K562 (cell line): ENCODE measurements around the gene GAB2. TPM values are rescaled to one million over a fixed set of nuclear protein-coding genes. Genes with fewer than 3 reads are reported as not detected.
A peak's percentile ranks its signal among the peaks of the same experiment; 100 is the strongest.

Source experiments
- BMI1 ChIP-seq: fragments of 150-350 bp; IDR thresholded peaks from 2 replicates; pipeline ENCODE4 v1.6.1; 2014; ENCODE audit warnings: low read length
- CTCF ChIP-seq, 3 experiments: IDR thresholded peaks in 2 of 3; conservative IDR thresholded peaks in 1 of 3; 2 replicates each; pipeline ENCODE4 v1.5.1; 2011 to 2012; ENCODE audit warnings: low read length in 3 of 3, mild to moderate bottlenecking in 3 of 3, control low read depth in 2 of 3, improper control_type of control experiment in 1 of 3, inconsistent platforms in 1 of 3, low read depth in 1 of 3, mixed read lengths in 1 of 3, moderate library complexity in 1 of 3; ENCODE audit not compliant: insufficient read depth in 2 of 3
- EWSR1 ChIP-seq: fragments of 450-650 bp; IDR thresholded peaks from 2 replicates; pipeline ENCODE4 v1.6.1; 2018; ENCODE audit warnings: borderline replicate concordance, mild to moderate bottlenecking, low read depth, moderate library complexity; ENCODE audit not compliant: partially characterized antibody
- FOXP1 ChIP-seq: sonication (generic); formaldehyde crosslinking; IDR thresholded peaks from 2 replicates; pipeline ENCODE4 v1.8.0; 2022; ENCODE audit warnings: mild to moderate bottlenecking, missing genetic modification reagents
- GABPB1 ChIP-seq: sonication (generic); formaldehyde crosslinking; IDR thresholded peaks from 2 replicates; pipeline ENCODE4 v1.8.0; 2022; ENCODE audit warnings: mild to moderate bottlenecking, missing genetic modification reagents
- HDAC6 ChIP-seq: IDR thresholded peaks from 2 replicates; pipeline ENCODE4 v1.6.1; 2012; ENCODE audit warnings: low read depth, mild to moderate bottlenecking, control low read depth, inconsistent platforms, low read length, moderate library complexity
- MCM5 ChIP-seq: fragments of 450-650 bp; IDR thresholded peaks from 2 replicates; pipeline ENCODE4 v1.6.1; 2016; ENCODE audit warnings: low read depth
- MEIS2 ChIP-seq: fragments of 450-650 bp; IDR thresholded peaks from 2 replicates; pipeline ENCODE4 v1.6.1; 2014; ENCODE audit warnings: mild to moderate bottlenecking; ENCODE audit not compliant: partially characterized antibody
- MTA3 ChIP-seq: fragments of 450-650 bp; formaldehyde crosslinking; IDR thresholded peaks from 2 replicates; pipeline ENCODE4 v1.6.1; 2017; ENCODE audit warnings: mild to moderate bottlenecking, borderline replicate concordance
- NFIC ChIP-seq: fragments of 450-650 bp; IDR thresholded peaks from 2 replicates; pipeline ENCODE4 v1.6.1; 2017; ENCODE audit warnings: mild to moderate bottlenecking, inconsistent platforms
- PTBP1 ChIP-seq: fragments of 200-400 bp; formaldehyde crosslinking; IDR thresholded peaks from 2 replicates; pipeline ENCODE4 v1.6.1; 2017; ENCODE audit warnings: low read depth, low read length
- RNF2 ChIP-seq: sonication (generic); IDR thresholded peaks from 2 replicates; pipeline ENCODE4 v1.6.1; 2016
- SETDB1 ChIP-seq: IDR thresholded peaks from one replicate; pipeline ENCODE4 v1.6.1; 2012; ENCODE audit warnings: low read length, control low read depth, inconsistent platforms
- SIN3A ChIP-seq, 2 experiments: fragments of 150-350 bp in 1 of 2; IDR thresholded peaks; 2 replicates each; pipeline ENCODE4 v1.6.1; 2011 to 2016; ENCODE audit warnings: borderline replicate concordance in 2 of 2, low read depth in 2 of 2, low read length in 2 of 2, mild to moderate bottlenecking in 2 of 2, moderate library complexity in 2 of 2; ENCODE audit not compliant: control insufficient read depth in 1 of 2
- YBX1 ChIP-seq: fragments of 450-650 bp; IDR thresholded peaks from 2 replicates; pipeline ENCODE4 v1.7.1; 2016; ENCODE audit warnings: mild to moderate bottlenecking
- ZBTB33 ChIP-seq: sonication (generic); formaldehyde crosslinking; IDR thresholded peaks from 2 replicates; pipeline ENCODE4 v1.8.1; 2023; ENCODE audit warnings: mild to moderate bottlenecking, missing genetic modification reagents
- ZBTB43 ChIP-seq: sonication (generic); formaldehyde crosslinking; IDR thresholded peaks from 2 replicates; pipeline ENCODE4 v1.8.0; 2023; ENCODE audit warnings: mild to moderate bottlenecking, missing genetic modification reagents
- ZBTB7A ChIP-seq: IDR thresholded peaks from 2 replicates; pipeline ENCODE4 v1.6.1; 2011; ENCODE audit warnings: low read depth, mild to moderate bottlenecking, low read length, moderate library complexity, borderline replicate concordance; ENCODE audit not compliant: control insufficient read depth
- ZFP36 ChIP-seq: fragments of 150-350 bp; IDR thresholded peaks from 2 replicates; pipeline ENCODE4 v1.6.1; 2018; ENCODE audit warnings: low read length, low read depth; ENCODE audit not compliant: partially characterized antibody
- ZNF449 ChIP-seq: fragments of 250-450 bp; sonication (Bioruptor Pico); IDR thresholded peaks from 2 replicates; pipeline ENCODE4 v1.8.0; 2022; ENCODE audit warnings: moderate library complexity, mild to moderate bottlenecking, inconsistent platforms
- polyA plus RNA-seq, 8 experiments: library from polyadenylated mRNA; depleted of rRNA in 4 of 8; stranded (reverse) in 5 of 8; unstranded in 3 of 8; fragments of >200 nt; fragmentation: Nextera tagmentation in 2 of 8; fragmentation: Illumina TruSeq in 1 of 8; extraction: Ambion mirVana in 2 of 8; extraction: Trizol in 1 of 8; gene quantifications; 2 replicates each; pipeline versions ENCODE4 v1.2.1 to v1.2.3, GENCODE V29; 2011 to 2014; ENCODE audit warnings: inconsistent platforms in 1 of 8, missing spikeins in 1 of 8
- total RNA-seq, 7 experiments: library from RNA; depleted of rRNA in 6 of 7; stranded (reverse); fragments of >200 nt in 6 of 7; fragmentation: Illumina TruSeq in 2 of 7; extraction: Trizol in 2 of 7; gene quantifications; 2 replicates each; pipeline versions ENCODE4 v1.2.1 to v1.2.3, GENCODE V29; 2011 to 2021; ENCODE audit warnings: low replicate concordance in 1 of 7

GAB2 gene
- total and polyA plus RNA-seq, 9 of the 15 experiments (the other 6 are each of a cell fraction or from before 2014, with no cell fraction given): 2.3 to 35.2 (median 16.1) TPM

GRCh38 chr11:78424334-78425270, 7.0 kb upstream of the GAB2 start (continued):
- TF ChIP-seq CTCF (IDR thresholded peaks at IDR 0.05 in 2 of 3, conservative IDR thresholded peaks at IDR 0.05 in 1 of 3; ENCODE audit: insufficient read depth in 2 of 3, low read depth in 1 of 3, low read length in 3 of 3) (no peak), FOXP1 (CRISPR knock-in tag) (no peak), RNF2 (no peak), MCM5 (no peak), HDAC6 (no peak), ZFP36 (no peak), NFIC (peak; percentile 20; the same call in 1 of the 2 replicates), MTA3 (no peak), ZNF449 (CRISPR knock-in tag) (no peak), EWSR1 (no peak), ZBTB7A (no peak), SIN3A (IDR thresholded peaks at IDR 0.05; ENCODE audit: borderline replicate concordance in 2 of 2, control insufficient read depth in 1 of 2, low read depth in 2 of 2, low read length in 2 of 2) (no peak), ZBTB33 (CRISPR knock-in tag) (no peak), SETDB1 (no peak), PTBP1 (no peak), MEIS2 (peak; percentile 20), BMI1 (no peak), GABPB1 (CRISPR knock-in tag) (no peak), ZBTB43 (CRISPR knock-in tag) (no peak), YBX1 (no peak)
